ENCODE data around the gene SLX4.

SLX4 gene

GRCh38 chr16:3646348-3646920 lies 35.0 kb upstream of the SLX4 start:
- TF ChIP-seq CTCF (IDR thresholded peaks at IDR 0.05; ENCODE audit: insufficient read depth, low read length, missing control alignments): no peak
- POLR2A ChIA-PET: no interaction called here
- H3K4me3 ChIP-seq (ENCODE audit: low read depth, low read length): no peak overlapping the region
- CTCF ChIA-PET: no interaction called here
- no peak for DNase-seq (ENCODE audit: low read depth, low spot score)

- TF ChIP-seq CTCF (IDR thresholded peaks at IDR 0.05; ENCODE audit: insufficient read depth, low read length, missing control alignments): no peak
- no peak for DNase-seq (ENCODE audit: low read depth, low spot score)
- CTCF ChIA-PET: interaction anchor here (1.1 kb wide), 1 partner anchor 9 kb away, joined by 3 read pairs; no protein-coding TSS in a partner anchor
- no peak overlapping the region for H3K4me3 ChIP-seq (ENCODE audit: low read depth, low read length)
- POLR2A ChIA-PET: no interaction called here
Observed at GRCh38 chr16:3645504-3646347, 34.3 kb upstream of the SLX4 start.

GRCh38 chr16:3645108-3645503 lies 33.7 kb upstream of the SLX4 start:
- no peak for TF ChIP-seq CTCF (IDR thresholded peaks at IDR 0.05; ENCODE audit: insufficient read depth, low read length, missing control alignments)
- no peak overlapping the region for H3K4me3 ChIP-seq (ENCODE audit: low read depth, low read length)
- no peak for DNase-seq (ENCODE audit: low read depth, low spot score)
- POLR2A ChIA-PET: no interaction called here
- CTCF ChIA-PET: interaction anchor here (0.8 to 1.1 kb wide), 2 partner anchors 9 to 609 kb away, joined by 3 read pairs; no protein-coding TSS in a partner anchor

- DNase-seq (ENCODE audit: low read depth, low spot score): no peak
- CTCF ChIA-PET: interaction anchor here (1.4 kb wide), 1 partner anchor 11 kb away, joined by 5 read pairs; no protein-coding TSS in a partner anchor
- POLR2A ChIA-PET: no interaction called here
- no peak overlapping the region for H3K4me3 ChIP-seq (ENCODE audit: low read depth, low read length)
- no peak for TF ChIP-seq CTCF (IDR thresholded peaks at IDR 0.05; ENCODE audit: insufficient read depth, low read length, missing control alignments)
Observed at GRCh38 chr16:3643095-3643730, 31.8 kb upstream of the SLX4 start.

GRCh38 chr16:3642397-3643094 lies 31.1 kb upstream of the SLX4 start:
- TF ChIP-seq CTCF (IDR thresholded peaks at IDR 0.05; ENCODE audit: insufficient read depth, low read length, missing control alignments): no peak
- no peak for DNase-seq (ENCODE audit: low read depth, low spot score)
- no peak overlapping the region for H3K4me3 ChIP-seq (ENCODE audit: low read depth, low read length)
- CTCF ChIA-PET: interaction anchor here (1.4 kb wide), 1 partner anchor 11 kb away, joined by 5 read pairs; no protein-coding TSS in a partner anchor
- POLR2A ChIA-PET: no interaction called here

Data from AG04449 (cell line).